Skeletal muscle satellite cell (primary cell): ENCODE results near the gene SCD5.

Experiments used
- H3K27me3 ChIP-seq: 2 replicates; pipeline ENCODE4 v1.7.0; 2013; ENCODE audit warnings: low read length; ENCODE audit not compliant: control insufficient read depth, insufficient read depth
- H3K36me3 ChIP-seq: 2 replicates; pipeline ENCODE4 v1.7.0; 2013; ENCODE audit warnings: mild to moderate bottlenecking, control low read depth, low read length; ENCODE audit not compliant: insufficient read depth
- H3K4me1 ChIP-seq: 2 replicates; pipeline ENCODE4 v1.7.0; 2013; ENCODE audit warnings: low read length; ENCODE audit not compliant: control insufficient read depth, insufficient read depth
- H3K4me2 ChIP-seq: 2 replicates; pipeline ENCODE4 v1.7.0; 2013; ENCODE audit warnings: mild to moderate bottlenecking, low read length
- H3K4me3 ChIP-seq: 2 replicates; pipeline ENCODE4 v1.7.0; 2013; ENCODE audit warnings: low read length
- H3K9ac ChIP-seq: 2 replicates; pipeline ENCODE4 v1.7.0; 2013; ENCODE audit warnings: mild to moderate bottlenecking, low read depth, low read length, moderate library complexity
- H3K9me3 ChIP-seq: replicated peaks from 2 replicates; pipeline ENCODE4 v1.7.0; 2013; ENCODE audit warnings: mild to moderate bottlenecking, control low read depth, low read length

Gene SCD5

GRCh38 chr4:82694046-82694445, 104.5 kb downstream of the SCD5 start:
- Histone ChIP-seq H3K4me2 (no peak overlapping the region), H3K9me3 (no peaks in the 10 kb centered on the region), H3K27me3 (no peaks in the 10 kb centered on the region), H3K4me3 (no peak overlapping the region), H3K4me1 (no peaks in the 10 kb centered on the region), H3K36me3 (no peaks in the 10 kb centered on the region), H3K9ac (no peak overlapping the region)

- no peak overlapping the region for H3K4me2 ChIP-seq
- no peaks in the 10 kb centered on the region for H3K27me3 ChIP-seq
- no peaks in the 10 kb centered on the region for H3K36me3 ChIP-seq
- H3K4me1 ChIP-seq = no peaks in the 10 kb centered on the region
- no peak overlapping the region for H3K4me3 ChIP-seq
- no peak overlapping the region for H3K9ac ChIP-seq
- H3K9me3 ChIP-seq = no peaks in the 10 kb centered on the region
Observed at GRCh38 chr4:82692101-82692780, 106.4 kb downstream of the SCD5 start.

- Histone ChIP-seq H3K4me3 (no peak overlapping the region), H3K4me2 (no peak overlapping the region), H3K9me3 (no peaks in the 10 kb centered on the region), H3K36me3 (no peaks in the 10 kb centered on the region), H3K27me3 (no peaks in the 10 kb centered on the region), H3K9ac (no peak overlapping the region), H3K4me1 (no peaks in the 10 kb centered on the region)
Observed at GRCh38 chr4:82691431-82691830, 107.2 kb downstream of the SCD5 start.

- Histone ChIP-seq H3K9me3 (no peaks in the 10 kb centered on the region), H3K4me3 (no peak overlapping the region), H3K27me3 (no peaks in the 10 kb centered on the region), H3K9ac (no peak overlapping the region), H3K4me1 (no peaks in the 10 kb centered on the region), H3K4me2 (no peak overlapping the region), H3K36me3 (no peaks in the 10 kb centered on the region)
Observed at GRCh38 chr4:82688091-82688795, 110.4 kb downstream of the SCD5 start.

GRCh38 chr4:82687531-82687930, 111.1 kb downstream of the SCD5 start:
- no peaks in the 10 kb centered on the region for H3K27me3 ChIP-seq
- H3K4me2 ChIP-seq = no peak overlapping the region

GRCh38 chr4:82681754-82682153, 116.8 kb downstream of the SCD5 start:
- H3K4me1 ChIP-seq = peaks cover 4% of the 10 kb centered on the region
- no peak overlapping the region for H3K9ac ChIP-seq
- H3K4me3 ChIP-seq = no peak overlapping the region
- no peaks in the 10 kb centered on the region for H3K36me3 ChIP-seq
- H3K27me3 ChIP-seq = no peaks in the 10 kb centered on the region
- no peak overlapping the region for H3K4me2 ChIP-seq
- H3K9me3 ChIP-seq = no peaks in the 10 kb centered on the region

More at GRCh38 chr4:82687531-82687930, 111.1 kb downstream of the SCD5 start:
- Histone ChIP-seq H3K4me1 (no peaks in the 10 kb centered on the region), H3K9me3 (no peaks in the 10 kb centered on the region), H3K36me3 (no peaks in the 10 kb centered on the region), H3K9ac (no peak overlapping the region), H3K4me3 (no peak overlapping the region)

GRCh38 chr4:82680834-82681233, 117.8 kb downstream of the SCD5 start:
- H3K4me1 ChIP-seq = peaks cover 4% of the 10 kb centered on the region
- no peak overlapping the region for H3K4me2 ChIP-seq
- no peaks in the 10 kb centered on the region for H3K27me3 ChIP-seq
- H3K4me3 ChIP-seq = no peak overlapping the region
- no peak overlapping the region for H3K9ac ChIP-seq
- no peaks in the 10 kb centered on the region for H3K36me3 ChIP-seq
- H3K9me3 ChIP-seq = no peaks in the 10 kb centered on the region

- no peaks in the 10 kb centered on the region for H3K27me3 ChIP-seq
- no peaks in the 10 kb centered on the region for H3K36me3 ChIP-seq
- no peak overlapping the region for H3K9ac ChIP-seq
- H3K4me3 ChIP-seq = no peak overlapping the region
- no peak overlapping the region for H3K4me2 ChIP-seq
- H3K4me1 ChIP-seq = peaks cover 4% of the 10 kb centered on the region
- H3K9me3 ChIP-seq = no peaks in the 10 kb centered on the region
Observed at GRCh38 chr4:82679531-82679930, 119.1 kb downstream of the SCD5 start.

- Histone ChIP-seq H3K4me2 (no peak overlapping the region), H3K4me1 (peaks cover 4% of the 10 kb centered on the region), H3K27me3 (no peaks in the 10 kb centered on the region), H3K4me3 (no peak overlapping the region), H3K9ac (no peak overlapping the region), H3K9me3 (no peaks in the 10 kb centered on the region), H3K36me3 (no peaks in the 10 kb centered on the region)
Observed at GRCh38 chr4:82678051-82678450, 120.5 kb downstream of the SCD5 start.

GRCh38 chr4:82677327-82677726, 121.3 kb downstream of the SCD5 start:
- no peak overlapping the region for H3K9ac ChIP-seq
- H3K4me2 ChIP-seq = no peak overlapping the region
- no peaks in the 10 kb centered on the region for H3K36me3 ChIP-seq
- H3K4me3 ChIP-seq = no peak overlapping the region
- H3K27me3 ChIP-seq = no peaks in the 10 kb centered on the region
- no peaks in the 10 kb centered on the region for H3K9me3 ChIP-seq
- peaks cover 4% of the 10 kb centered on the region for H3K4me1 ChIP-seq

GRCh38 chr4:82667761-82668480, 130.7 kb downstream of the SCD5 start:
- Histone ChIP-seq H3K27me3 (no peaks in the 10 kb centered on the region), H3K4me1 (no peaks in the 10 kb centered on the region), H3K4me3 (no peak overlapping the region), H3K4me2 (no peak overlapping the region), H3K36me3 (no peaks in the 10 kb centered on the region), H3K9ac (no peak overlapping the region), H3K9me3 (no peaks in the 10 kb centered on the region)
